Measurements from ENCODE around the gene A1BG.

DNA sequence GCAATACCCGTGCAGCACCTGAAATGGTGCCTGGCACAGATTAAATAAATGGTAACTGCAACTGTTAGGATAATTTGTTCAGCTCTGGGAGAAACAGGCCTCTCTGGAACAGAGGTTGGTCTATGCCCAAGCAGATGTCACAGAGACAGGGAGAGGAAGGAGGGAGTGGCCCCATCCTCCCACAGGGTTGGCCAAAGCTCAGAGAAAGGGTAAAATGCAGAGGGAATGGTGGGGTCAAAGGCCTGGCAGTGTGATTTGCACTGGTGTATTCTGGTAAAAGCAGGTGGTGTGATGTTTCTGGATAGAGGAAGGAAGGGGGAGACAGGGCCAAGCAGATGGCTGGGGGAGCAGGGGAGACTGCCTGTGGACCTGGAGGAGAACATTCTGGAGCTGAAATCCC is 17.1 kb downstream of the A1BG start:
- TF ChIP-seq, protein P1, sequence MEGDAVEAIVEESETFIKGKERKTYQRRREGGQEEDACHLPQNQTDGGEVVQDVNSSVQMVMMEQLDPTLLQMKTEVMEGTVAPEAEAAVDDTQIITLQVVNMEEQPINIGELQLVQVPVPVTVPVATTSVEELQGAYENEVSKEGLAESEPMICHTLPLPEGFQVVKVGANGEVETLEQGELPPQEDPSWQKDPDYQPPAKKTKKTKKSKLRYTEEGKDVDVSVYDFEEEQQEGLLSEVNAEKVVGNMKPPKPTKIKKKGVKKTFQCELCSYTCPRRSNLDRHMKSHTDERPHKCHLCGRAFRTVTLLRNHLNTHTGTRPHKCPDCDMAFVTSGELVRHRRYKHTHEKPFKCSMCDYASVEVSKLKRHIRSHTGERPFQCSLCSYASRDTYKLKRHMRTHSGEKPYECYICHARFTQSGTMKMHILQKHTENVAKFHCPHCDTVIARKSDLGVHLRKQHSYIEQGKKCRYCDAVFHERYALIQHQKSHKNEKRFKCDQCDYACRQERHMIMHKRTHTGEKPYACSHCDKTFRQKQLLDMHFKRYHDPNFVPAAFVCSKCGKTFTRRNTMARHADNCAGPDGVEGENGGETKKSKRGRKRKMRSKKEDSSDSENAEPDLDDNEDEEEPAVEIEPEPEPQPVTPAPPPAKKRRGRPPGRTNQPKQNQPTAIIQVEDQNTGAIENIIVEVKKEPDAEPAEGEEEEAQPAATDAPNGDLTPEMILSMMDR (conservative IDR thresholded peaks at IDR 0.05; ENCODE audit: low read length) = no peak
- no peak for TF ChIP-seq EZH2phosphoT487 (IDR thresholded peaks at IDR 0.05; ENCODE audit: borderline replicate concordance, low read depth, low read length)

Data from OCI-LY7 (cell line).